A549 (cell line): ENCODE results near the gene TAS2R60.

Experiments used
- KDM1A ChIP-seq: fragments of 200-600 bp; sonication (generic); IDR thresholded peaks from 2 replicates; pipeline ENCODE4 v1.6.1; 2016; ENCODE audit warnings: low read depth, mild to moderate bottlenecking
- POLR2A ChIP-seq: IDR thresholded peaks from 2 replicates; pipeline ENCODE4 v1.6.1; 2012; ENCODE audit warnings: mild to moderate bottlenecking, low read length
- RAD21 ChIP-seq, 2 experiments: fragments of >200 bp in 1 of 2; sonication (Bioruptor Twin) in 1 of 2; formaldehyde crosslinking in 1 of 2; IDR thresholded peaks in 1 of 2; conservative IDR thresholded peaks in 1 of 2; 2 replicates in 1 of 2; 3 replicates in 1 of 2; pipeline ENCODE4 v1.6.1; 2012 to 2018; ENCODE audit warnings: inconsistent platforms in 1 of 2
- RNF2 ChIP-seq: fragments of 200-600 bp; sonication (generic); IDR thresholded peaks from 2 replicates; pipeline ENCODE4 v1.6.1; 2016; ENCODE audit warnings: low read depth, mild to moderate bottlenecking, antibody characterized with exemption, moderate library complexity, borderline replicate concordance
- TF ChIP-seq, protein P1 (sequence below): fragments of >200 bp; sonication (Bioruptor Twin); formaldehyde crosslinking; IDR thresholded peaks from 3 replicates; pipeline ENCODE4 v1.5.1; 2016

DNA sequence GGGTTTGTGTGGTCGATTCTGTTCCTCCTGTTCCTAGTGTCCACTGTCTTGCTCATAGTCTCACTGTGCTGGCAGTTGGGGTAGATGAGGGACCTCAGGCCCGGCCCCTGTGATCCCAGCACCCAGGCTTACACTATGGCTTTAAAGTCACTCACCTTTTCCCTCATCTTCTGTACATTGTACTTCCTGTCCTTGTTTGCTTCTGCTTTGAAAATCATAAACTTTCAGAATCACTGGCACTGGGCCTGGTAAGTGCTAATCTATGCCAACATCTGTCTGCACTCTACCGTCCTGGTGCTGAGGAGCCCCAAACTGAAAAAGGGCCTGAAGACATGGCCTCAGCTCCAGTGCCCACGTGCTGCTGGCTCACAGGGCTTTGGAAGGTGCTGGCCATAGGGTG, 5.7 kb upstream of the TAS2R60 start:
- TF ChIP-seq, protein P1, sequence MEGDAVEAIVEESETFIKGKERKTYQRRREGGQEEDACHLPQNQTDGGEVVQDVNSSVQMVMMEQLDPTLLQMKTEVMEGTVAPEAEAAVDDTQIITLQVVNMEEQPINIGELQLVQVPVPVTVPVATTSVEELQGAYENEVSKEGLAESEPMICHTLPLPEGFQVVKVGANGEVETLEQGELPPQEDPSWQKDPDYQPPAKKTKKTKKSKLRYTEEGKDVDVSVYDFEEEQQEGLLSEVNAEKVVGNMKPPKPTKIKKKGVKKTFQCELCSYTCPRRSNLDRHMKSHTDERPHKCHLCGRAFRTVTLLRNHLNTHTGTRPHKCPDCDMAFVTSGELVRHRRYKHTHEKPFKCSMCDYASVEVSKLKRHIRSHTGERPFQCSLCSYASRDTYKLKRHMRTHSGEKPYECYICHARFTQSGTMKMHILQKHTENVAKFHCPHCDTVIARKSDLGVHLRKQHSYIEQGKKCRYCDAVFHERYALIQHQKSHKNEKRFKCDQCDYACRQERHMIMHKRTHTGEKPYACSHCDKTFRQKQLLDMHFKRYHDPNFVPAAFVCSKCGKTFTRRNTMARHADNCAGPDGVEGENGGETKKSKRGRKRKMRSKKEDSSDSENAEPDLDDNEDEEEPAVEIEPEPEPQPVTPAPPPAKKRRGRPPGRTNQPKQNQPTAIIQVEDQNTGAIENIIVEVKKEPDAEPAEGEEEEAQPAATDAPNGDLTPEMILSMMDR, result no peak
- TF ChIP-seq POLR2A, result no peak
- TF ChIP-seq KDM1A, result no peak
- no peak for TF ChIP-seq RAD21 (conservative IDR thresholded peaks at IDR 0.05 in 1 of 2, IDR thresholded peaks at IDR 0.05 in 1 of 2)
- no peak for TF ChIP-seq RNF2
